HEK293T (cell line): ENCODE results near the gene SHLD1.

ENCODE experiments used
- BHLHE40 ChIP-seq: fragments of 450-650 bp; IDR thresholded peaks from 2 replicates; pipeline ENCODE4 v1.6.1; 2016; ENCODE audit warnings: mild to moderate bottlenecking, moderate library complexity, borderline replicate concordance
- ELF4 ChIP-seq: fragments of 450-650 bp; IDR thresholded peaks from 2 replicates; pipeline ENCODE4 v1.6.1; 2017; ENCODE audit warnings: antibody characterized with exemption
- HDGF ChIP-seq: fragments of 450-650 bp; IDR thresholded peaks from 2 replicates; pipeline ENCODE4 v1.6.1; 2017; ENCODE audit warnings: antibody characterized with exemption, borderline replicate concordance
- L3MBTL2 ChIP-seq: fragments of 450-650 bp; conservative IDR thresholded peaks from 2 replicates; pipeline ENCODE4 v1.6.1; 2016; ENCODE audit warnings: mild to moderate bottlenecking
- LEF1 ChIP-seq: fragments of 450-650 bp; IDR thresholded peaks from 2 replicates; pipeline ENCODE4 v1.6.1; 2017; ENCODE audit warnings: mild to moderate bottlenecking, borderline replicate concordance
- SP1 ChIP-seq: fragments of 450-650 bp; IDR thresholded peaks from 2 replicates; pipeline ENCODE4 v1.6.1; 2017
- SUZ12 ChIP-seq: fragments of 450-650 bp; IDR thresholded peaks from 2 replicates; pipeline ENCODE4 v1.6.1; 2016; ENCODE audit warnings: mild to moderate bottlenecking

DNA sequence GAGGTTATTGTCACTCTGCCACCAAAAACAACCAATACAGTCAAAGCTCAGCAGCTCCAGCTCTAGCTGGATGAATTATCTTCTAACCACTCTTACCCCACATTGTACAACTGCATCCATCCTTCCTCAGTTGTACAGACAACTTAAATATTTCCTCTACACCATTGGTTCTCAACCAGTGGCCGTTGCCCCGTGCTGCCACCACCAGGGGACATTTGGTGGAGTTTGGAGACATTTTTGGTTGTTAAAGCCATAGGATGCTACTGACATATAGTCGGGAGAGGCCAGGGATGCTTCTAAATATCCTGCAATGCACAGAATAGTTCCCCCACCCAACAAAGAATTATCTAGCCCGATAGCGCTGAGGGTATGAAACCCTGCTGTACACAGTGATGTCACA, 59.3 kb downstream of the SHLD1 start:
- TF ChIP-seq SUZ12, result no peak
- no peak for TF ChIP-seq BHLHE40
- TF ChIP-seq L3MBTL2, result no peak
- TF ChIP-seq LEF1, result no peak
- no peak for TF ChIP-seq ELF4
- TF ChIP-seq SP1, result no peak
- no peak for TF ChIP-seq HDGF
